HG03571 (cell line): ENCODE data around the gene DLG5.
"Not testable (repeated sequence)": the region's sequence is repeated elsewhere in the genome, so short reads cannot be mapped to it uniquely, and the experiment has no call there.

Experiments
- ATAC-seq: cut with Tn5 transposase; IDR thresholded peaks from one replicate; pipeline ENCODE4 v1.9.1; 2021; ENCODE audit not compliant: unreplicated experiment

DLG5 gene

DNA sequence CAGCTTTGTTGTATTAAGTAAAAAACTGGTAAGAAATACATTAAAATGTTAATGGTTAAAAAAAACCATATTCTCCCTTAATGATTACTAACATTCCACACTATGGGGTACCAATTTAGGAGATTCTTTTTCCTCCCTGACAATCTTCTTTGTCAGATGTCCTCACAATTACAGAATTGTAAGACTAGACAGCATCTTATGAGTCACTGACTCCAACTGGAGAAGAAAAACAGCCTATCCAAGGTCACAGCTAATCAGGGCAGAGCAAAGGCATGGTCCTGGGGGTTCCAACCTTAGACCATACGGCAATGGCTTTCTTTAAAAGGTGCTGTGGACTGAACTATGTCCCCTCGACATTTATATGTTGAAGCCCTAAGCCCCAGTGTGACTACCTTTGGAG is 127.6 kb downstream of the DLG5 start:
- ATAC-seq, result no peak

DNA sequence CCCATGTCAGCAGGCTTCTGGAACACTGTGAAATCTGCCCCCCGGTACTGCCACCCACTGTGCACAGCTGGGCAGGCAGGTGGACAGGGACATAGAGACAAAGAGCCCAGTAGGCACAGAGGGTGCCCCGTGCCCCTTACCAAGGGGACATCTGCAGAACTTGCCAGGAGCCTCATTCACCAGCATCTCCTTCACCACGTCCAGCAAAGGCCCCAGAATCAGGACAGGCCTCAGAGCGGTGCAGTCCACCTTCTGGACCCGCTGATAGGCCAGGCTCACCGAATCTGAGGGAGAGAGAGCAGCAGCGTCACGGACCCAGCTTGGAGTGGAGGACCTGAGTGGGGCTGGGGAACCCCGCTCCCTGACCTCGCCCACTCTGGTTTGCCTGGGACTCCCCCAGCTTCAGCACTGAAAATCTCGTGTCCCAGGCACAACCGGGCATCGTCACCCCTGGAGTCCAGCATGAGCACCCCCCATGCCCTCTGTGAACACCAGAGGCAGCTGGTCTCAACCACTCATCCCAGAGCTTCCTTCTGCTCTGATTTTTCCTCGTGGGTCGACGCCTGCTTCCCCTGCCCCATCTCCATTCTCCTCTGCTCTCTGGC is 130.1 kb downstream of the DLG5 start:
- no peak for ATAC-seq

- ATAC-seq, result no peak
Observed at GRCh38 chr10:77795426-77796055, 131.0 kb downstream of the DLG5 start.

GRCh38 chr10:77794256-77795142 is 132.1 kb downstream of the DLG5 start:
- no peak for ATAC-seq

DNA sequence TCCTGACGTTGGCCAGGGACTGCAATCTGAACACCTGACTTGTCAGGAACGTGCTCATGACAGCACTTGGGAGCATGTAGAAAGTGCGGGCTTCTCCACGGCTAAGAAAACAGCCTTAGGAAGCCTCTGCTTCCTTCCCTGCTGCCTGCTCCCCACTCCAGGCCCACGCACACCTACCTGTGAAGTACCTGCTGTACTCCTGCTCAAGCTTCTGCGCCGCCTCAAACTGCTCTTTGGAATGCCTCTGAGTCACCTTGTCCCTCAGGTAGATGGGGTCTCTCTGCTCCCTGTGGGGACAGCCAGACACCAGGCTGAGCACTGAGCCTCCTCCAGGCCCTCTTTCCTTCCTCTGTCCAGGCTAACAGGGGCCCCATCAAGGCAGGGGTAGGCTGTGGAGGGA is 132.7 kb downstream of the DLG5 start:
- no peak for ATAC-seq

- ATAC-seq, result no peak
Observed at GRCh38 chr10:77792155-77792554, 134.4 kb downstream of the DLG5 start.

DNA sequence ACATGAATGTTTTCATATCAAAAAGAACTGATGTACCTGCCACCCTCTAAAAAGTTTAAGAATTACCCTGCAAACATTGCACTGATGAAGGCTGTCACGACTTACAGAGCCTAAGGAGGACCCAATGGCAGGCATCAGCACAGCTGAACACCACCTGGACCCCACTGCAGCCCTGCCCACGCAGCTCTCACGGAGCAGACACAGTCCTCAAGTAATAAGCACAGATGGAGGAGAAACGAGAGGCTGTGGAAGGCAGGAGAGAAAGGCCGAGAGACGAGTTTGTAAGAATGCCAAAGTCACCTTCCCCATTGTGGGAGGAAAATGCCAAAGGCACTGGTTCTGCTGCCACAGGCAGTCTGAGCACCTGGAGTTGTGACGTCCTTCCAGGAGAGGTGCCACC is 135.0 kb downstream of the DLG5 start:
- ATAC-seq, result no peak

GRCh38 chr10:77789861-77790260 is 136.7 kb downstream of the DLG5 start:
- ATAC-seq, result no peak

GRCh38 chr10:77789016-77789415 is 137.5 kb downstream of the DLG5 start:
- no peak for ATAC-seq

GRCh38 chr10:77788496-77789010 is 138.0 kb downstream of the DLG5 start:
- ATAC-seq, result no peak

DNA sequence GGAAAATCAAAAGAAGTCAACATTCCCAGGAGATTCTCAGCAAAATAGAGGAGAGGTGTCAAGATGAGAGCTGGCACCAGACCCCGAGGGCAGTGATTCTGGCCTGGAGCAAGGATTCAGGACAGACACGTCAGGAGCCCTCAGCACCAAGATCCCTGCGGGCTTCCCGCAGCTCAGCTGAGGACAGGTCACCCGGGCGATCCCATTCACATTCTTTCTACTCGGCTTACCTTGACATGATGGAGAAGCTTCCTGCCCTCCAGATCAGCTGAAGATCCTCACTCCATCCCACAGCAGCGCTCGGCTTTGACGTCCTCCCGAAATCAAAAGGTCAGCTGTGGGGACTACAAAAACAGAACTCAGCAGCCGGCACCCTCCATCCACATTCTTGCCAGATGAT is 139.1 kb downstream of the DLG5 start:
- no peak for ATAC-seq

DNA sequence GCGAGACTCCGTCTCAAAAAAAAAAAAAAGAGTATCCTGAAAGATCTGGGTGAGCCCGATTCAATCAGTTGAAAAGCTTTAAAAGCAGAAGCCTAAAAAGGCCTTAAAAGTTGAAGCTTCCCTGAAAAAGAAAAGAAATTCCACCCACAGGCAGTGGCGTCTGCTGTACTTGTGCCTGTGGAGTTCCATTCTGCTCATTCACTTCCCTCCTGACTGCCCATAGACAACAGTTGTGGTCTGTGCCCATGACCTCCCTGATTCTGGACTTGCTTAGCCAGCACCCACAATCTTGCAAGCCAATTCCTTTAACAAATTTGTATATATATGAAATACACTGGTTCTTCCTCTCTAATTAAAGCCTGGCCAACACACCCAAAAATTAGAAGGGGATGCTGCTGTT is 141.7 kb downstream of the DLG5 start:
- ATAC-seq, result no peak

GRCh38 chr10:77782328-77783061 is 144.1 kb downstream of the DLG5 start:
- no peak for ATAC-seq

- no peak for ATAC-seq
Observed at GRCh38 chr10:77781451-77782327, 144.9 kb downstream of the DLG5 start.

- no peak for ATAC-seq
Observed at GRCh38 chr10:77780180-77780579, 146.4 kb downstream of the DLG5 start.

GRCh38 chr10:77776487-77776886 is 150.1 kb downstream of the DLG5 start:
- ATAC-seq, result no peak

DNA sequence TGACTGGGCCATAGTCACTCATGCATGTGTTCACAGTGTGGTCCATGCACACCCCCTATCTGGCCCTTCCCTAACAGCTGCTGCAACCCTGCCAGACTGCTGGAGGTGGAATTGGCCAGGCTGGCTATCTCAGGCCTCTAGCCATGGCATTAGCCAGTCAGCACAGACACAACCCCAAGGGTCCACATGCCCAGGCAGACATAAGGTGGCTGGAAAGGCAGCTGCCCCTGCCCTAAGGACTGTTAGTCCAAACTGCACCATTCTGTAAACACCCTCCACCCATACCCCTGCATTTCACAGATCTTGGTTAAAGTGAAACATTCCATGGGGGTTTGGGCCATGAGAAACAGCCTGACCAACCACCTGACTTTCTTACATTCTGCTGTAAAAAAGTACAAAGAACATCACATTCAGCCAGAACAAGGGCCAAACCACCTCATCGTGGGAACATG is 151.6 kb downstream of the DLG5 start:
- no peak for ATAC-seq

- no peak for ATAC-seq
Observed at GRCh38 chr10:77773631-77774426, 152.7 kb downstream of the DLG5 start.

- ATAC-seq, result not testable (repeated sequence)
Observed at GRCh38 chr10:77772852-77773600, 153.5 kb downstream of the DLG5 start.
